GM18505 (cell line): ENCODE results near the gene ETV4.

Source experiments
- ATAC-seq: cut with Tn5 transposase; IDR thresholded peaks from one replicate; pipeline ENCODE4 v1.9.1; 2021; ENCODE audit not compliant: unreplicated experiment
- POLR2A ChIP-seq: IDR thresholded peaks from 4 replicates; pipeline ENCODE4 v1.6.1; 2011; ENCODE audit warnings: borderline replicate concordance; ENCODE audit not compliant: insufficient read depth, insufficient read length; ENCODE audit errors: extremely low read depth

The ETV4 gene

DNA sequence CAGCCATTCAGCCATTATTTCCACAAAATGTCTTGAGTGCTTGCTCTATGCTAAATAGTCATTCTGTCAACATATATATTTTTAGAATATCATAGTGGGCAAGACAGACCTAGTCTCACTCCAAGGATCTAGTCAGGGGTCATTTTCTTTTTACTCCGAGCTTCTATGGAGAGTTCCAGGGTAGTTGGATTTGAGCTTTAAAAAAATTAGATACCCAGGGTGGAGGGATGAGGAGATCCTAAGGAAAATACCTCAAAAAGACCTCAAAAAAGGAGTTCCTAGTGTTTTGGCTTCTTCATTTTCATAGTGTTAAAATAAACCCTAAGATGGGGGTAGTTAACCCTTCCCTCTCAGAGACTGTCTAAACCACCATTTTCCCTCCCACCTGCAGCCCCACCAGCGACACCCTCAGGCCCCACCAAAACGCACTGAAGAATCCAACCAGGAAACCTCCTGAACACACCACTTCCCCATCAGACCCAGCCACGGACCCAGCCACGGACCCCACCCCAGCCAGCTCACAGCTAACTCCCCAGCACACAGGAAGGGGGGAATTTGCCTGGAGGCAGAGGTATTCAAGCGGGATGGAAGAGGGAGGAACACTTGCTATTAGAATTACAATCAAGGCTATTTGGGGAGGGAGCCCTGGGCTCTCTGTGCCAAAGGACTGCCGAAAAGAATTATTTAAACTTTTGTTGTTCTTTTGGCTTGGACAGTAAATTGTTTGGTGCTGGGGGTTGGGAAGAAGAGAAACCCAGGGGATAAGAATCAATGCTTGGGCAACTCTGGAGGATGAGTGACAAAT is 2.2 kb downstream of the ETV4 start:
- TF ChIP-seq POLR2A: no peak
- no peak for ATAC-seq

DNA sequence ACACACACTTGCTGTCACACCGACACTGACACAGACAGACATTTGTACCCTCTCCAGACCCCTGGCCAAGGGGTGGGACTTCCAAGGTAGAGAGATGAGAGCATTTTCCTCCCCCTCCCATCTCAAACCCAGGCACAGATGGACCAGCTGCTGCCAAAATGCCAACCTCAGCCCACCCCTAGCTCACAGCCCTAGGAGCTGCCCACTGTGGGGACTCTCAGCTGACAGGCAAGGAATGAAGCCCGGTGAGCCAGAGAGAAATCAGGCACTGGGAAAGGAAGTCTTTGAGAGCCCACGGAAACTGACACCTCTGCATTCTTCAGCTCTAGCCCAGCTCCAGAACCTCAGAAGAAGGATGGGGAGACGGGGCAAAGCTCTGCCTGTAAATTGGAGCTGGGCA is 2.8 kb downstream of the ETV4 start:
- TF ChIP-seq POLR2A: no peak
- ATAC-seq: no peak

- TF ChIP-seq POLR2A: no peak
- no peak for ATAC-seq
These were observed 3.3 kb downstream of the ETV4 start for GRCh38 chr17:43542859-43543258.

GRCh38 chr17:43540821-43541674 is 5.1 kb downstream of the ETV4 start:
- no peak for TF ChIP-seq POLR2A
- no peak for ATAC-seq

GRCh38 chr17:43536236-43536992 is 9.7 kb downstream of the ETV4 start:
- no peak for TF ChIP-seq POLR2A
- no peak for ATAC-seq

- TF ChIP-seq POLR2A: no peak
- no peak for ATAC-seq
These were observed 11.2 kb downstream of the ETV4 start for GRCh38 chr17:43534909-43535308.

DNA sequence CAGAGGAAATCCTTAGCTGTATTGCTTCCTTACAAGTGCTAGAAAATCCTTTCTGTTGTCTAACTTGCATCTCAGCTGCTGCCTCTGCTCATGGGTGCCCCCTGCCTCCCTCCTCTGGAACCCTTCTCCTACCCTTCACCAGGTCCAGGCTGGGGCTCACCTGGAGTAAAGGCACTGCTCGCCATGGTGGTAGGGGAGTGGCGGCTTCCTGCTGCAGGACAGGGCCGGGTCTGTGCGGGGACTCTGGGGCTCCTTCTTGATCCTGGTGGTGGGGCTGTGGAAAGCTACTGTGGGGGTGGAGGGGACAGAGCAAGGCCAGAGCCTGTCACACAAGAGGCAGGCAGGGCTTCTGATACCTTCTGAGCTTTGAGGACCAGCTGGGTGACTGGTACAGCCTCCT is 12.4 kb downstream of the ETV4 start:
- ATAC-seq: no peak
- TF ChIP-seq POLR2A: no peak

DNA sequence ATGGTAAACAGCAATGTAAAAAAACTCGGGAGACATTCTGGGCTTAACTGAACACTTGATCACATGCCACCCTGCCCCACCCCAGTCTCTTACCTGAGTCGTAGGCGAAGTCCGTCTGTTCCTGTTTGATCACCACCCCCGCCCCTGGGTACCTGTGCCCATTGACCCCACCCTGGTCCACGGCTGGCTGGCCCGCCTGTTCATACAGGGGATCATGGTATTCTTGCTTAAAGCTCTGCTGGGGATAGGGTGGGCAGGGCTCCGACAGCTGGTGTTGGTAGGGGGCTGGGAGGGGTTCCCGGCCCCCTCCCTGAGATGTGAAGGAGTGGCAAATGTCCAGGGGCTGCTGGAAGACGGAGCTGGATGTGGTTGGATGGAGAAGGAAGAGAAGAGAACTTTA is 13.6 kb downstream of the ETV4 start:
- no peak for ATAC-seq

GRCh38 chr17:43531955-43532354 is 14.2 kb downstream of the ETV4 start:
- ATAC-seq: no peak

More for the DNA sequence above, 13.6 kb downstream of the ETV4 start:
- TF ChIP-seq POLR2A: no peak

GRCh38 chr17:43531082-43531378 is 15.1 kb downstream of the ETV4 start:
- TF ChIP-seq POLR2A: no peak
- no peak for ATAC-seq

More at GRCh38 chr17:43531955-43532354, 14.2 kb downstream of the ETV4 start:
- TF ChIP-seq POLR2A: no peak

DNA sequence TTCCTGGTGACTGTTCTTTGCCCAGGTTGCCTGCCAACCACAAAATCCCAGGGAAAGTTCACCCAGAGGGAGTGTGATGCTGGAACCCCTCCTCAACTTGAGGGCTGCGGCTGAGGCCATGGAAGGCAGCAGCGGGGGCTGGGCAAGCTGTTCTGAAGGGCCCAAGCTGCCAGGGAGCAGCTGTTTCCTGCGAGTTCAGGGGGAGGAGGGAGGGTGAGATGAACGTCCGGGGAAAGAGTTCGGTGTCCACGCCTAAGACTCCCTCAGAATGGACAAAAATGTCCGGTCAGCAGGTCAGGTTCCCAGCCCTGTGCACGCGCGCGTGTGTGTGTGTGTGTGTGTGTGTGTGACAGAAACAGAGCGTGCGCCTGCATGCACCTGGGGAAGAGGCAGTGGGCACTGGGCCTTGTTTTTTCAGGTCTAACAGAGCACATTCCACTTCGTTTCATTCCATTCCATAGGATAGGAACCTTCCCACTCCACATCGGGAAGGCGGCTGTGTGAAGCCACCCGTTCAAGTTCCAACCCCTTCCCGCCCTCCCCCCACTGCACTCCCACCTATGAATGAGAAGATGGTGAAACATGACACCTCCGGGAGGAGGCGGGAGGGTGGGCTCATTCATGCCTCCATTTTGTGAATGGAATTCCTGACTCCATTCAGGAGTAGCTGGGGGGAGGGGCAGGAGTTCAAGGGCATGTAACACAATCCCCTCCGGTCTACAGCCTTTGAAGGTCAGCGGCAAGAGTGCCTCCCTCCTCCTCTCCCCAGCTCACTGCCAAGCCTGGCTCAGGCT is 15.7 kb downstream of the ETV4 start:
- no peak for TF ChIP-seq POLR2A

GRCh38 chr17:43529947-43530287 is 16.2 kb downstream of the ETV4 start:
- ATAC-seq: no peak
- no peak for TF ChIP-seq POLR2A

More for the DNA sequence above, 15.7 kb downstream of the ETV4 start:
- ATAC-seq: no peak
